A673 (cell line): ENCODE results near the gene TBX4. TPM values are rescaled to one million over a fixed set of nuclear protein-coding genes. Genes with fewer than 3 reads are reported as not detected.
"Not testable (repeated sequence)": the region's sequence is repeated elsewhere in the genome, so short reads cannot be mapped to it uniquely, and the experiment has no call there.

Experiments
- BruUV-seq: library from RNA; stranded (reverse); fragments of 400-500 nt; replicated peaks from 2 replicates; lab custom pipeline; 2021; lab: Mats Ljungman, UMichigan
- CTCF ChIA-PET: fragments of 300-600 bp; sonication (Branson Sonifier 250); formaldehyde crosslinking; loops from one replicate; lab custom pipeline; 2022; ENCODE audit warnings: antibody characterized with exemption; lab: Charles Lee
- POLR2A ChIA-PET: fragments of 300-600 bp; sonication (Branson Sonifier 250); formaldehyde crosslinking; loops from one replicate; lab custom pipeline; 2022; ENCODE audit warnings: antibody characterized with exemption; ENCODE audit not compliant: low non-redundant PET; lab: Charles Lee
- DNase-seq: peaks from one replicate; pipeline ENCODE4 v3.0.0-alpha.2; 2015; ENCODE audit warnings: low spot score
- H3K27ac ChIP-seq: fragments of 200-600 bp; sonication (generic); 2 replicates; pipeline ENCODE4 v1.5.1; 2016; ENCODE audit warnings: mixed run types, low read depth, mild to moderate bottlenecking, mixed read lengths, antibody characterized with exemption, low read length; ENCODE audit not compliant: poor library complexity, severe bottlenecking
- H3K27me3 ChIP-seq: fragments of 200-600 bp; sonication (generic); replicated peaks from 2 replicates; pipeline ENCODE4 v1.6.1; 2017; ENCODE audit warnings: mixed run types, low read depth, mild to moderate bottlenecking, mixed read lengths, antibody characterized with exemption, low read length; ENCODE audit not compliant: insufficient read depth, poor library complexity
- H3K36me3 ChIP-seq: fragments of 200-600 bp; sonication (generic); 2 replicates; pipeline ENCODE4 v1.6.1; 2016; ENCODE audit warnings: mixed run types, mild to moderate bottlenecking, mixed read lengths, antibody characterized with exemption, low read length; ENCODE audit not compliant: insufficient read depth, poor library complexity, severe bottlenecking
- H3K4me1 ChIP-seq: fragments of 200-600 bp; sonication (generic); 2 replicates; pipeline ENCODE4 v1.6.1; 2017; ENCODE audit warnings: mixed run types, mild to moderate bottlenecking, mixed read lengths, antibody characterized with exemption, low read length; ENCODE audit not compliant: insufficient read depth, poor library complexity, severe bottlenecking
- H3K4me3 ChIP-seq: fragments of 200-600 bp; sonication (generic); 2 replicates; pipeline ENCODE4 v1.5.1; 2016; ENCODE audit warnings: low read depth, mixed run types, mild to moderate bottlenecking, mixed read lengths, low read length; ENCODE audit not compliant: poor library complexity, severe bottlenecking
- H3K9me3 ChIP-seq: fragments of 200-600 bp; sonication (generic); 2 replicates; pipeline ENCODE4 v1.6.1; 2016; ENCODE audit warnings: mixed run types, low read depth, mild to moderate bottlenecking, mixed read lengths, antibody characterized with exemption, low read length; ENCODE audit not compliant: poor library complexity, severe bottlenecking
- CTCF ChIP-seq: fragments of 300-800, 200-600 bp; sonication (generic); conservative IDR thresholded peaks from 2 replicates; pipeline ENCODE4 v1.5.1; 2017; ENCODE audit warnings: low read depth, mild to moderate bottlenecking, antibody characterized with exemption, low read length, moderate library complexity, mixed read lengths
- EZH2 ChIP-seq: fragments of 200-600 bp; sonication (generic); IDR thresholded peaks from 2 replicates; pipeline ENCODE4 v1.6.1; 2017; ENCODE audit warnings: borderline replicate concordance, low read depth, mild to moderate bottlenecking, mixed read lengths, antibody characterized with exemption, low read length; ENCODE audit not compliant: poor library complexity, severe bottlenecking
- intact Hi-C: fragments of 100-400 bp; cut with micrococcal nuclease; formaldehyde crosslinking; loops from one replicate; pipeline ENCODE4 v1.10.0; 2022; ENCODE audit not compliant: unreplicated experiment
- total RNA-seq: library from RNA; stranded (reverse); gene quantifications from 2 replicates; pipeline ENCODE4 v1.2.3, GENCODE V29; 2021

TBX4 gene
- total RNA-seq, 1 experiment from 2014 or later, result not detected

- no peaks in the 10 kb centered on the region for H3K36me3 ChIP-seq
- H3K27me3 ChIP-seq, result peaks cover 4% of the 10 kb centered on the region
- H3K27ac ChIP-seq, result no peak overlapping the region
- DNase-seq, result no peak
- no TSS peak for BruUV-seq
- TF ChIP-seq EZH2, result no peak
- TF ChIP-seq CTCF, result no peak
- no peak overlapping the region for H3K4me3 ChIP-seq
- intact Hi-C loops, result no loop called here
- no peaks in the 10 kb centered on the region for H3K9me3 ChIP-seq
- no peaks in the 10 kb centered on the region for H3K4me1 ChIP-seq
- ChIA-PET CTCF (no interaction called here), POLR2A (no interaction called here)
These were observed 68.7 kb downstream of the TBX4 start for GRCh38 chr17:61520897-61521296.

DNA sequence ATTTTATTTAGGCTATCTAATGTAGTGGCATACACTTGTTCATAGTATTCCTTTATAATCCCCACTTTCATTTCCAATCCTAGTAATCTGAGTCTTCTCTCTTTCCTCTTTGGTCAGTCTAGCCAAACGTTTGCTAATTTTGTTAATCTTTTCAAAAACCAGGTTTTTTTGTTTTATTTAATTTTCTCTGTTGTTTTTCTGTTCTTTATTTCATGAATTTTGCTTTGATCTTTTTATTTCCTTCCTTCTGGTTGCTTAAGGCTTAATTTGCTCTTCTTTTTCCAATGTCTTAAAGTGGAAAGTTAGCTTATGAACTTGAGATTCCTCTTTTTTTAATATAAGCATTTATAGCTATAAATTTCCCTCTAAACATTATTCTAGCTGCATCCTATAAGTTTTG lies 69.9 kb downstream of the TBX4 start:
- Histone ChIP-seq H3K4me3 (no peak overlapping the region), H3K9me3 (no peaks in the 10 kb centered on the region), H3K4me1 (no peaks in the 10 kb centered on the region), H3K27ac (no peak overlapping the region), H3K36me3 (no peaks in the 10 kb centered on the region), H3K27me3 (peaks cover 11% of the 10 kb centered on the region)
- ChIA-PET POLR2A (no interaction called here), CTCF (interaction anchor here (0.7 kb wide), 1 partner anchor 28 kb away, joined by 4 read pairs; no protein-coding TSS in a partner anchor)
- TF ChIP-seq EZH2, result no peak
- no peak for TF ChIP-seq CTCF
- no peak for DNase-seq
- no TSS peak for BruUV-seq
- intact Hi-C loops, result no loop called here

GRCh38 chr17:61524319-61524718 lies 72.1 kb downstream of the TBX4 start:
- H3K9me3 ChIP-seq, result no peaks in the 10 kb centered on the region
- H3K36me3 ChIP-seq, result no peaks in the 10 kb centered on the region
- ChIA-PET POLR2A (no interaction called here), CTCF (no interaction called here)
- intact Hi-C loops, result no loop called here
- no peaks in the 10 kb centered on the region for H3K4me1 ChIP-seq
- DNase-seq, result no peak
- no TSS peak for BruUV-seq
- no peak overlapping the region for H3K27ac ChIP-seq
- H3K4me3 ChIP-seq, result no peak overlapping the region
- H3K27me3 ChIP-seq, result peaks cover 12% of the 10 kb centered on the region
- no peak for TF ChIP-seq EZH2
- TF ChIP-seq CTCF, result no peak

GRCh38 chr17:61527441-61527840 lies 75.2 kb downstream of the TBX4 start:
- H3K9me3 ChIP-seq, intact Hi-C loops, DNase-seq, BruUV-seq, CTCF ChIA-PET, H3K4me3 ChIP-seq, POLR2A ChIA-PET, H3K36me3 ChIP-seq, H3K27ac ChIP-seq, H3K4me1 ChIP-seq: not testable (repeated sequence)
- peaks cover 12% of the 10 kb centered on the region for H3K27me3 ChIP-seq
